GM08714 (cell line): ENCODE data around the gene OSBPL1A.

ENCODE experiments used
- H3K4me3 ChIP-seq: fragments of 200-500 bp; sonication (Bioruptor generic); 2 replicates; pipeline ENCODE4 v1.5.1; 2014; ENCODE audit warnings: mild to moderate bottlenecking, low read length, inconsistent platforms
- ZNF274 ChIP-seq: IDR thresholded peaks from 2 replicates; pipeline ENCODE4 v1.6.1; 2012; ENCODE audit warnings: mild to moderate bottlenecking, low read depth, low read length

Gene OSBPL1A

DNA sequence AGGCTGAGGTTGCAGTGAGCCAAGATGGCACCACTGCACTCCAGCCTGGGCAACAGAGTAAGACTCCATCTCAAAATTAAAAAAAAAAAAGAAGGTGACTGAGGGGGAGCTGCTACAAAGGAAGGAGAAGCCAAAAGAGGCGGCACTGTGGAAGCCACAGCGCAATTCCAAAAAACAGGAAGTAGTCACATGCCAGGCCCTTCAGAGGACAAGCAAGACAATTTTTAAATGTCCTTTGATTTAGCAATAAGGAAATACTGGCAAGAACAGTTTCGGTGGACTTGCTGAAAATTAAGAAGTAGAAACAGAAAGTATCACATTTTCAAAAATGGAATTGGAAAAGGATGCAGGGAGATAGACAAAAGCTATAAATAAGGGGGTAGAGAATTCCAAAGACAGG, 122.8 kb downstream of the OSBPL1A start:
- no peak overlapping the region for H3K4me3 ChIP-seq
- TF ChIP-seq ZNF274: no peak

GRCh38 chr18:24273596-24273995, 124.0 kb downstream of the OSBPL1A start:
- TF ChIP-seq ZNF274: no peak
- no peak overlapping the region for H3K4me3 ChIP-seq

- H3K4me3 ChIP-seq: peak overlapping the region; percentile 19
- TF ChIP-seq ZNF274: no peak
Observed at GRCh38 chr18:24272229-24272525, 125.4 kb downstream of the OSBPL1A start.

GRCh38 chr18:24271381-24272228, 126.0 kb downstream of the OSBPL1A start:
- peak overlapping the region; percentile 22 for H3K4me3 ChIP-seq
- TF ChIP-seq ZNF274: no peak

- peak overlapping the region; percentile 20; the same call in 1 of the 2 replicates for H3K4me3 ChIP-seq
- TF ChIP-seq ZNF274: no peak
Observed at GRCh38 chr18:24270937-24271380, 126.7 kb downstream of the OSBPL1A start.

GRCh38 chr18:24270358-24270936, 127.2 kb downstream of the OSBPL1A start:
- no peak for TF ChIP-seq ZNF274
- H3K4me3 ChIP-seq: peak overlapping the region; percentile 7; the same call in 1 of the 2 replicates

DNA sequence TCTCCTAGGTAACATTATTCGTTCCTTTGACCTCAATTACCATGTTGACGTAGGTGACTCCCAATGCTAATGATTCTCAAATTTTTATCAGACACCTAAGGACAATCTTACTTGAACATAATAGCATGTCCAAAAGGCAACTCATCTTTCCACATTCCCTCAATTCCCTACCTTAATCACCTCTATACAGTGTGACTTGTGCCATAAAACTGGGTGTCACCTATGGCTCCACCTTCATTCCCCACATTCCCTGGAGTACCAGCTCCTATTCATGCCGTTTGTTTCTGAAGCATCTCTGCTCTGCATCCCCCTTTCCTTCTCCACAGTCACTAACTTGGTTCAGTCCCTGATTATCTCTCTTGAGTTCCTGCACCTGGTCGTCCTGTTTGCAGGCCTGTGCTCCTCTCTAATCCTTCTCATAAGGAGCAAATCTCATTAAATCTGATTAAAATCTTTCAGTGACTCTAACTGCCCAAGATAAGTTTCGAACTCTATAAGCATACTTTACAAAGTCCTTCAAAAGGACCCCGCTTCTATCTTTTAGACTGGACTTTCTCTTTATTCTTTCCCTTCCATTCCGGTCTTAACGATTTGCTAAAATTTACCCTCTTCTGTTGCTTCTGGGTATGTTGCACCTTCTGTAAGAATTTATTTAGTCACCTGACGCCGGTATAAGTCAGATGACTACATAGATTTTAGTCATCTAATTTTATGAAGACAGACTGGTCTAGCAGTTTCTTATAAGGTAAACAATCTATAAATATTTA, 128.7 kb downstream of the OSBPL1A start:
- TF ChIP-seq ZNF274: no peak
- H3K4me3 ChIP-seq: no peak overlapping the region

DNA sequence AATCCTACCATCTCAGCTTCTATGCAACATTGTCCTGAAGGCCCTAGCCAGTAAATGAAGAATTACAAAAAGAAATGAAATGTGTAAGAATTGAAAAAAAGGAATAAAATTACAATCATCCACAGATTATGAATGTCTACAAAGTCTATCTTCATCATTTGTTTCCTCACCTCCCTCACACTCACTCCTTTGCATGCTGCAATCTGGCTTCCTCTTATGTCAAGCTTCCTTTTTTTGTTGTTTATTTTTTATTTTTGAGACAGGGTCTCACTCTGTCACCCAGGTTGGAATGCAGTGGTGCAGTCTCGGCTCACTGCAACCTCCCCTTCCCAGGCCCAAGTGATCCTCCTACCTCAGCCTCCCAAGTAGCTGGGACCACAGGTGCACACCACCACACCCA, 129.7 kb downstream of the OSBPL1A start:
- TF ChIP-seq ZNF274: no peak
- H3K4me3 ChIP-seq: no peak overlapping the region

GRCh38 chr18:24266131-24266530, 131.5 kb downstream of the OSBPL1A start:
- TF ChIP-seq ZNF274: no peak
- H3K4me3 ChIP-seq: no peak overlapping the region

DNA sequence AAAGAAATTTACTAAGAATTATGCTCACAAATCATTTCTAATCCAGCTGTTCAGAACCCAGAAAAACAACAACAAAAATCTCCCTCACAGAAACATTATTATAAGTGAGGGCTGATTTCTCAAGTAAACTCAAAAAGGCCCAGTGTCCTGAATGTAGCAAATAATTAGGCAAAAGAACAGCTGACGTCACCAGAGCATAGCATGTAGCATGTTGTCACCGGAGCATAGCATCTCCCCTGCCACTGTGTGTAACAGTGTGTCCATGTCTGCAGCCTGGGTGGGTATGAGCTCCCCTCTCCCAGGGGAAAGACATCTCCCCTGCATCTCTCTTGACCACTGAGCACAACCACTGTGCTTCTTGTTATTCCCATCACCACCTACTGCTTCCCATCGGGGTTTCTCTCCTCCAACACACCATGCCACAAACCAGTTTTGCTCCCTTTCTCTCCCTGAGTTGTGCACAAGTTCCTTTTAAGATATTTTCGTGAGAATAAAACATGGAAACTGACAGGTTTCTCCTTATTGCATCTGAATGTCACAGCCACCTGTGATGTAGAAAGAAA, 132.0 kb downstream of the OSBPL1A start:
- no peak for TF ChIP-seq ZNF274
- H3K4me3 ChIP-seq: no peak overlapping the region

- no peak overlapping the region for H3K4me3 ChIP-seq
- TF ChIP-seq ZNF274: no peak
Observed at GRCh38 chr18:24263050-24263449, 134.6 kb downstream of the OSBPL1A start.

DNA sequence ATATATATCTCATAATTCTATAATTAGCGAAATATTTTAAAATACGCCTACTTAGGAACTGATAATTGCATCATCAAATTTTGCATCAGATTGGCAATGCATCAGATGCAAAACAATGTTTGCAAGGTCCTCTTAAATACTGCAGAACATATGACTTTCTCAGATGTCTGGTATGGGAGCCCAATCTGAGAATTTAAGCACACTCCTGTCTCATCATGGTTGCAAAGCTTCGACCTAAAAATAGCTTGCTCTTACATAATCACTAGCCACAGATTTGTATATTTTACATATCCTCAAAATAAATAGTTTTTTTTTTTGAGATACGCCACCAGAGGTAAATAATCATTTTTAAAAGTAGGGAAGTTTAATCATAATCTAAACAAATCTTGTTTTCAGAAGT, 135.5 kb downstream of the OSBPL1A start:
- H3K4me3 ChIP-seq: no peak overlapping the region
- TF ChIP-seq ZNF274: no peak

- no peak overlapping the region for H3K4me3 ChIP-seq
- TF ChIP-seq ZNF274: no peak
Observed at GRCh38 chr18:24259869-24260641, 137.6 kb downstream of the OSBPL1A start.

DNA sequence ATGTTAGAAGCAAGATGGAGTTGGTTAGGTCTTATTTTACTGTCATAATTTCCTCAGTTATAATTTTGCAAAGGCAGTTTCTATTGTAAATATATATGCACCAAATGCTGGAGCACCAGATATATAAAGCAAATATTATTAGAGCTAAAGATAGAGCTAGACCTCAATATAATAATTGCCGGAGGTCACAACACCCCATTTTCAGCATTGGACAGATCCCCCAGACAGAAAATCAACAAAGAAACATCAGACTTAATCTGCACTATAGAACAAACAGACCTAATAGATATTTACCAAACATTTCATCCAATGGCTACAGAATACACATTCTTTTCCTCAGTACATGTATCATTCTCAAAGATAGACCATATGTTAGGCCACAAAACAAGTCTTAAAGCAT, 143.6 kb downstream of the OSBPL1A start:
- H3K4me3 ChIP-seq: no peak overlapping the region
- TF ChIP-seq ZNF274: no peak
